WTC11 (cell line): Measurements from ENCODE around the gene REEP3. TPM values are rescaled to one million over a fixed set of nuclear protein-coding genes. Genes with fewer than 3 reads are reported as not detected.

Source experiments
- ATAC-seq: fragments of 200-7000 bp; cut with Tn5 transposase; 2 replicates; pipeline ENCODE4 v1.10.0; 2021; ENCODE audit warnings: mild to moderate bottlenecking, moderate library complexity
- CTCF ChIA-PET: fragments of 300-600 bp; sonication (Branson Sonifier 250); formaldehyde crosslinking; loops from one replicate; lab custom pipeline; 2021; ENCODE audit warnings: antibody characterized with exemption; lab: Charles Lee
- POLR2A ChIA-PET: fragments of 350-600 bp; sonication (Branson Sonifier 250); formaldehyde crosslinking; loops from one replicate; lab custom pipeline; 2021; ENCODE audit warnings: antibody characterized with exemption; lab: Charles Lee
- DNase-seq: peaks from one replicate; pipeline ENCODE4 v3.0.0; 2021; ENCODE audit warnings: low spot score
- H3K27ac Mint-ChIP-seq: 2 replicates; pipeline ENCODE4 v1.8.0; 2021; ENCODE audit warnings: mixed read lengths
- H3K27me3 Mint-ChIP-seq: 2 replicates; pipeline ENCODE4 v1.8.0; 2021; ENCODE audit warnings: low read depth, mild to moderate bottlenecking, moderate library complexity, mixed read lengths
- H3K36me3 Mint-ChIP-seq: 2 replicates; pipeline ENCODE4 v1.8.0; 2021; ENCODE audit warnings: mixed read lengths
- H3K4me1 Mint-ChIP-seq: 2 replicates; pipeline ENCODE4 v1.8.0; 2022; ENCODE audit warnings: mixed read lengths
- H3K4me3 Mint-ChIP-seq: 2 replicates; pipeline ENCODE4 v1.8.0; 2021; ENCODE audit warnings: mild to moderate bottlenecking, moderate library complexity, mixed read lengths
- H3K9me3 Mint-ChIP-seq: 2 replicates; pipeline ENCODE4 v1.8.0; 2021; ENCODE audit warnings: mixed read lengths
- ELF4 ChIP-seq: sonication (generic); formaldehyde crosslinking; IDR thresholded peaks from 2 replicates; pipeline ENCODE4 v1.8.1; 2022; ENCODE audit warnings: low read depth, mild to moderate bottlenecking, moderate library complexity, missing genetic modification reagents
- ETV6 ChIP-seq: sonication (generic); formaldehyde crosslinking; IDR thresholded peaks from 2 replicates; pipeline ENCODE4 v1.8.1; 2022; ENCODE audit warnings: mild to moderate bottlenecking, missing genetic modification reagents
- FOXJ3 ChIP-seq: sonication (generic); formaldehyde crosslinking; IDR thresholded peaks from 2 replicates; pipeline ENCODE4 v1.9.0; 2021; ENCODE audit warnings: missing genetic modification reagents, mild to moderate bottlenecking, borderline replicate concordance
- FOXP1 ChIP-seq: sonication (generic); formaldehyde crosslinking; IDR thresholded peaks from 2 replicates; pipeline ENCODE4 v1.8.0; 2022; ENCODE audit warnings: missing genetic modification reagents, mild to moderate bottlenecking, moderate library complexity, borderline replicate concordance
- HMGXB4 ChIP-seq: sonication (generic); formaldehyde crosslinking; IDR thresholded peaks from 2 replicates; pipeline ENCODE4 v1.8.1; 2023; ENCODE audit warnings: mild to moderate bottlenecking, moderate library complexity, missing genetic modification reagents
- IRF2 ChIP-seq: sonication (generic); formaldehyde crosslinking; IDR thresholded peaks from 2 replicates; pipeline ENCODE4 v1.8.0; 2022; ENCODE audit warnings: low read depth, missing genetic modification reagents, borderline replicate concordance
- MXD4 ChIP-seq: fragments of 250-450 bp; sonication (Bioruptor Pico); IDR thresholded peaks from 2 replicates; pipeline ENCODE4 v1.8.0; 2021; ENCODE audit warnings: mild to moderate bottlenecking, moderate library complexity, borderline replicate concordance
- MYBL2 ChIP-seq: sonication (generic); formaldehyde crosslinking; IDR thresholded peaks from 2 replicates; pipeline ENCODE4 v1.8.1; 2023; ENCODE audit warnings: mild to moderate bottlenecking, moderate library complexity, missing genetic modification reagents
- NFE2L1 ChIP-seq: sonication (generic); formaldehyde crosslinking; IDR thresholded peaks from 2 replicates; pipeline ENCODE4 v1.8.1; 2023; ENCODE audit warnings: missing genetic modification reagents
- PRRX2 ChIP-seq: fragments of 250-450 bp; sonication (Bioruptor Pico); IDR thresholded peaks from 2 replicates; pipeline ENCODE4 v1.8.0; 2021; ENCODE audit warnings: mild to moderate bottlenecking
- SMAD4 ChIP-seq: sonication (generic); formaldehyde crosslinking; IDR thresholded peaks from 2 replicates; pipeline ENCODE4 v1.8.0; 2022; ENCODE audit warnings: mild to moderate bottlenecking, missing genetic modification reagents
- TEAD4 ChIP-seq: sonication (generic); formaldehyde crosslinking; IDR thresholded peaks from 2 replicates; pipeline ENCODE4 v1.8.0; 2022; ENCODE audit warnings: mild to moderate bottlenecking, missing genetic modification reagents
- USF1 ChIP-seq: sonication (generic); formaldehyde crosslinking; IDR thresholded peaks from 2 replicates; pipeline ENCODE4 v1.8.0; 2022; ENCODE audit warnings: mild to moderate bottlenecking, missing genetic modification reagents
- ZNF219 ChIP-seq: sonication (generic); formaldehyde crosslinking; IDR thresholded peaks from 2 replicates; pipeline ENCODE4 v1.8.0; 2023; ENCODE audit warnings: missing genetic modification reagents, mild to moderate bottlenecking, borderline replicate concordance
- ZNF263 ChIP-seq: sonication (generic); formaldehyde crosslinking; IDR thresholded peaks from 2 replicates; pipeline ENCODE4 v1.8.1; 2022; ENCODE audit warnings: low read depth, mild to moderate bottlenecking, moderate library complexity, missing genetic modification reagents
- ZNF532 ChIP-seq: fragments of 250-450 bp; sonication (Bioruptor Pico); IDR thresholded peaks from 2 replicates; pipeline ENCODE4 v1.9.0; 2021; ENCODE audit warnings: mild to moderate bottlenecking, borderline replicate concordance
- total RNA-seq: library from RNA; stranded (reverse); gene quantifications from 3 replicates; pipeline ENCODE4 v1.2.3, GENCODE V29; 2021
- TF ChIP-seq, protein P1 (sequence below): sonication (generic); formaldehyde crosslinking; IDR thresholded peaks from 2 replicates; pipeline ENCODE4 v1.8.0; 2022; ENCODE audit warnings: missing genetic modification reagents
- TF ChIP-seq, protein P2 (sequence below): fragments of 250-450 bp; sonication (Bioruptor Pico); IDR thresholded peaks from 2 replicates; pipeline ENCODE4 v1.8.0; 2021; ENCODE audit warnings: mild to moderate bottlenecking
- TF ChIP-seq, protein P3 (sequence below): fragments of 250-450 bp; sonication (Bioruptor Pico); IDR thresholded peaks from 2 replicates; pipeline ENCODE4 v1.9.0; 2021; ENCODE audit warnings: mild to moderate bottlenecking

The REEP3 gene
- total RNA-seq, 1 experiment from 2014 or later = 18.5 TPM

- no peak for DNase-seq
- POLR2A ChIA-PET = no interaction called here
- H3K4me1 Mint-ChIP-seq = peaks cover 13% of the 10 kb centered on the region
- no peaks in the 10 kb centered on the region for H3K9me3 Mint-ChIP-seq
- no peaks in the 10 kb centered on the region for H3K36me3 Mint-ChIP-seq
- H3K27ac Mint-ChIP-seq = no peak overlapping the region
- TF ChIP-seq SMAD4 (CRISPR knock-in tag) = no peak
- TF ChIP-seq MYBL2 (CRISPR knock-in tag) = no peak
- TF ChIP-seq HMGXB4 (CRISPR knock-in tag) = no peak
- TF ChIP-seq FOXP1 (CRISPR knock-in tag) = no peak
- TF ChIP-seq, protein P1, sequence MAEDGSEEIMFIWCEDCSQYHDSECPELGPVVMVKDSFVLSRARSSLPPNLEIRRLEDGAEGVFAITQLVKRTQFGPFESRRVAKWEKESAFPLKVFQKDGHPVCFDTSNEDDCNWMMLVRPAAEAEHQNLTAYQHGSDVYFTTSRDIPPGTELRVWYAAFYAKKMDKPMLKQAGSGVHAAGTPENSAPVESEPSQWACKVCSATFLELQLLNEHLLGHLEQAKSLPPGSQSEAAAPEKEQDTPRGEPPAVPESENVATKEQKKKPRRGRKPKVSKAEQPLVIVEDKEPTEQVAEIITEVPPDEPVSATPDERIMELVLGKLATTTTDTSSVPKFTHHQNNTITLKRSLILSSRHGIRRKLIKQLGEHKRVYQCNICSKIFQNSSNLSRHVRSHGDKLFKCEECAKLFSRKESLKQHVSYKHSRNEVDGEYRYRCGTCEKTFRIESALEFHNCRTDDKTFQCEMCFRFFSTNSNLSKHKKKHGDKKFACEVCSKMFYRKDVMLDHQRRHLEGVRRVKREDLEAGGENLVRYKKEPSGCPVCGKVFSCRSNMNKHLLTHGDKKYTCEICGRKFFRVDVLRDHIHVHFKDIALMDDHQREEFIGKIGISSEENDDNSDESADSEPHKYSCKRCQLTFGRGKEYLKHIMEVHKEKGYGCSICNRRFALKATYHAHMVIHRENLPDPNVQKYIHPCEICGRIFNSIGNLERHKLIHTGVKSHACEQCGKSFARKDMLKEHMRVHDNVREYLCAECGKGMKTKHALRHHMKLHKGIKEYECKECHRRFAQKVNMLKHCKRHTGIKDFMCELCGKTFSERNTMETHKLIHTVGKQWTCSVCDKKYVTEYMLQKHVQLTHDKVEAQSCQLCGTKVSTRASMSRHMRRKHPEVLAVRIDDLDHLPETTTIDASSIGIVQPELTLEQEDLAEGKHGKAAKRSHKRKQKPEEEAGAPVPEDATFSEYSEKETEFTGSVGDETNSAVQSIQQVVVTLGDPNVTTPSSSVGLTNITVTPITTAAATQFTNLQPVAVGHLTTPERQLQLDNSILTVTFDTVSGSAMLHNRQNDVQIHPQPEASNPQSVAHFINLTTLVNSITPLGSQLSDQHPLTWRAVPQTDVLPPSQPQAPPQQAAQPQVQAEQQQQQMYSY (CRISPR knock-in tag) = no peak
- no peak for TF ChIP-seq IRF2 (CRISPR knock-in tag)
- no peak for TF ChIP-seq USF1
- no peak for TF ChIP-seq TEAD4
- no peaks in the 10 kb centered on the region for H3K27me3 Mint-ChIP-seq
- no peak for ATAC-seq
- no peak overlapping the region for H3K4me3 Mint-ChIP-seq
- CTCF ChIA-PET = no interaction called here
Measured at GRCh38 chr10:63585041-63585440, 63.8 kb downstream of the REEP3 start.

DNA sequence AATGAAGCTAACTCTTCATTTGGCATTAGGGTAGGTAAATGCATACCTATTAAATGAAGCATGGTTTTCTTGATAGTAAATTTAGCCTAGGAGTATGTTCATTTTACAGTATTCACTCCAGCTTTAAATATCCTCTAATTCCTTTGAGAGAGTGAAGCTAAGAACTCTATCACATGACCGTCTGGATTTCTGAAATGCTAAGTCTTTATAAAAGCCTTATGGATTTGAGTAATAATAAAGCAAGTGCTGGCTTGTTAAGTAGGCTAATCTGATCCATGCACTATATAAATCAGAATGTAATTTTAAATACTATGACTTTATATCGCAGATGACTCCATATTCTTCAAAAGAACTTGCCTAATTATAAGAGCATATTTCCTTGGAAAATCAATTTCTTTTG is 64.8 kb downstream of the REEP3 start:
- ATAC-seq = no peak
- TF ChIP-seq ZNF263 (no peak), MXD4 (CRISPR knock-in tag) (no peak), HMGXB4 (CRISPR knock-in tag) (no peak), PRRX2 (CRISPR knock-in tag) (no peak), NFE2L1 (CRISPR knock-in tag) (no peak), FOXJ3 (CRISPR knock-in tag) (no peak), ELF4 (CRISPR knock-in tag) (no peak), ZNF219 (CRISPR knock-in tag) (no peak), FOXP1 (CRISPR knock-in tag) (no peak), ZNF532 (CRISPR knock-in tag) (no peak), ETV6 (CRISPR knock-in tag) (no peak)
- TF ChIP-seq, protein P2, sequence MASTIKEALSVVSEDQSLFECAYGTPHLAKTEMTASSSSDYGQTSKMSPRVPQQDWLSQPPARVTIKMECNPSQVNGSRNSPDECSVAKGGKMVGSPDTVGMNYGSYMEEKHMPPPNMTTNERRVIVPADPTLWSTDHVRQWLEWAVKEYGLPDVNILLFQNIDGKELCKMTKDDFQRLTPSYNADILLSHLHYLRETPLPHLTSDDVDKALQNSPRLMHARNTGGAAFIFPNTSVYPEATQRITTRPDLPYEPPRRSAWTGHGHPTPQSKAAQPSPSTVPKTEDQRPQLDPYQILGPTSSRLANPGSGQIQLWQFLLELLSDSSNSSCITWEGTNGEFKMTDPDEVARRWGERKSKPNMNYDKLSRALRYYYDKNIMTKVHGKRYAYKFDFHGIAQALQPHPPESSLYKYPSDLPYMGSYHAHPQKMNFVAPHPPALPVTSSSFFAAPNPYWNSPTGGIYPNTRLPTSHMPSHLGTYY (CRISPR knock-in tag) = no peak
- TF ChIP-seq, protein P3, sequence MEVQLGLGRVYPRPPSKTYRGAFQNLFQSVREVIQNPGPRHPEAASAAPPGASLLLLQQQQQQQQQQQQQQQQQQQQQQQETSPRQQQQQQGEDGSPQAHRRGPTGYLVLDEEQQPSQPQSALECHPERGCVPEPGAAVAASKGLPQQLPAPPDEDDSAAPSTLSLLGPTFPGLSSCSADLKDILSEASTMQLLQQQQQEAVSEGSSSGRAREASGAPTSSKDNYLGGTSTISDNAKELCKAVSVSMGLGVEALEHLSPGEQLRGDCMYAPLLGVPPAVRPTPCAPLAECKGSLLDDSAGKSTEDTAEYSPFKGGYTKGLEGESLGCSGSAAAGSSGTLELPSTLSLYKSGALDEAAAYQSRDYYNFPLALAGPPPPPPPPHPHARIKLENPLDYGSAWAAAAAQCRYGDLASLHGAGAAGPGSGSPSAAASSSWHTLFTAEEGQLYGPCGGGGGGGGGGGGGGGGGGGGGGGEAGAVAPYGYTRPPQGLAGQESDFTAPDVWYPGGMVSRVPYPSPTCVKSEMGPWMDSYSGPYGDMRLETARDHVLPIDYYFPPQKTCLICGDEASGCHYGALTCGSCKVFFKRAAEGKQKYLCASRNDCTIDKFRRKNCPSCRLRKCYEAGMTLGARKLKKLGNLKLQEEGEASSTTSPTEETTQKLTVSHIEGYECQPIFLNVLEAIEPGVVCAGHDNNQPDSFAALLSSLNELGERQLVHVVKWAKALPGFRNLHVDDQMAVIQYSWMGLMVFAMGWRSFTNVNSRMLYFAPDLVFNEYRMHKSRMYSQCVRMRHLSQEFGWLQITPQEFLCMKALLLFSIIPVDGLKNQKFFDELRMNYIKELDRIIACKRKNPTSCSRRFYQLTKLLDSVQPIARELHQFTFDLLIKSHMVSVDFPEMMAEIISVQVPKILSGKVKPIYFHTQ (CRISPR knock-in tag) = no peak
- Mint-ChIP-seq H3K27me3 (no peaks in the 10 kb centered on the region), H3K27ac (no peak overlapping the region), H3K9me3 (no peaks in the 10 kb centered on the region), H3K4me3 (no peak overlapping the region), H3K36me3 (no peaks in the 10 kb centered on the region), H3K4me1 (peaks cover 13% of the 10 kb centered on the region)
- CTCF ChIA-PET = no interaction called here
- DNase-seq = no peak
- POLR2A ChIA-PET = no interaction called here
